Measurements from ENCODE around the gene SH3RF3. TPM values are rescaled to one million over a fixed set of nuclear protein-coding genes. Genes with fewer than 3 reads are reported as not detected.
"Not testable (repeated sequence)": the region's sequence is repeated elsewhere in the genome, so short reads cannot be mapped to it uniquely, and the experiment has no call there.

The SH3RF3 gene
- polyA plus RNA-seq, 1 of the 3 experiments (the other 2 are of a cell fraction) = 1.9 TPM

DNA sequence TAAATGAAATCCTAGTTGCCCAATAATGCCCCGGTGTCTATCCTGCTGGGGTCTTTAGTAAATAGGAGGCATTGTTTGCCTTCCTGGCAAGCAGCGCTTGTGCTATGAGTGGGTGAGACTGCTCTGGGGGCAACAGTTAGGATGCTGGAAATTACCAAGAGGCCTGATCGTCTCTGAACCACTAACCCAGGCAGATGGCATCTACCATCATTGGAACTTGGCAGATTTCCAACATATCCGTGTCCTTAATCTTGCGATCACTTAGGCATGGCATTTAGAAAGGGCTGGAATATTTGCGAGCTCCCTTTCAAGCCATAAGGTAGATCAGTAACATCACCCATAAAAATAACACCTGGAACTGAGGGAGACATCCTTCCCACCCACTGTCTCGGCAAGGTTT is 18.8 kb upstream of the SH3RF3 start:
- TF ChIP-seq EP300 (IDR thresholded peaks at IDR 0.05; ENCODE audit: borderline replicate concordance in 1 of 2, low read depth in 1 of 2, low read length in 1 of 2) = peak in 1 of 2 experiments; percentile 34; a peak in 1 of 4 replicates
- no peak for TF ChIP-seq SMC3 (IDR thresholded peaks at IDR 0.05; ENCODE audit: low read depth, low read length)
- peak; percentile 44; the same call in 1 of the 2 replicates for TF ChIP-seq GATA2 (CRISPR knock-in tag; IDR thresholded peaks at IDR 0.05)
- Histone ChIP-seq H3K9me2 (no peaks in the 10 kb centered on the region), H3K9me3 (no peaks in the 10 kb centered on the region), H3K4me2 (no peak overlapping the region), H2AFZ (ENCODE audit: low read depth) (no peak overlapping the region), H3K4me1 (ENCODE audit: control insufficient read depth in 1 of 2, insufficient read depth in 2 of 2, low read depth in 1 of 2, low read length in 1 of 2) (peaks cover 0 to 23% of the 10 kb centered on the region in 2 experiments; a peak in 2 of 4 replicates), H3K79me2 (ENCODE audit: insufficient read depth) (no peaks in the 10 kb centered on the region), H3K4me3 (ENCODE audit: low read depth in 2 of 2, low read length in 1 of 2) (no peak overlapping the region), H4K20me1 (ENCODE audit: insufficient read depth) (no peaks in the 10 kb centered on the region), H3K36me3 (replicated peaks in 1 of 2; ENCODE audit: control insufficient read depth in 1 of 2, insufficient read depth in 2 of 2, low read length in 1 of 2) (no peaks in the 10 kb centered on the region), H3K9ac (no peak overlapping the region), H3K27me3 (ENCODE audit: insufficient read depth) (no peaks in the 10 kb centered on the region), H3K27ac (ENCODE audit: low read depth in 2 of 2, low read length in 1 of 2) (no peak overlapping the region), H3F3A (replicated peaks; ENCODE audit: insufficient read depth) (no peaks in the 10 kb centered on the region)
- CTCF ChIA-PET = interaction anchor here (1.5 to 1.9 kb wide), 2 partner anchors 17 to 400 kb away, joined by 4 to 5 read pairs; no protein-coding TSS in a partner anchor
- POLR2A ChIA-PET = no interaction called here
- WGBS (ENCODE audit: low lambda C conversion rate) = 49% methylated on average over 7 of the region's 7 CpGs
- peak; percentile 59 for DNase-seq

DNA sequence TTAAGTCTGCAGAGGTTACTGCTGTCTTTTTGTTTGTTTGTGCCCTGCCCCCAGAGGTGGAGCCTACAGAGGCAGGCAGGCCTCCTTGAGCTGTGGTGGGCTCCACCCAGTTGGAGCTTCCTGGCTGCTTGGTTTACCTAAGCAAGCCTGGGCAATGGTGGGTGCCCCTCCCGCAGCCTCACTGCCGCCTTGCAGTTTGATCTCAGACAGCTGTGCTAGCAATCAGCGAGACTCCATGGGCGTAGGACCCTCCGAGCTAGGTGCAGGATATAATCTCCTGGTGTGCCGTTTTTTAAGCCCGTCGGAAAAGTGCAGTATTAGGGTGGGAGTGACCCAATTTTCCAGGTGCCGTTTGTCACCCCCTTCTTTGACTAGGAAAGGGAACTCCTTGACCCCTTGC is 11.8 kb upstream of the SH3RF3 start:
- H3K27me3 ChIP-seq (ENCODE audit: insufficient read depth); H3F3A ChIP-seq (replicated peaks; ENCODE audit: insufficient read depth); H2AFZ ChIP-seq (ENCODE audit: low read depth); POLR2A ChIA-PET; H3K4me2 ChIP-seq; H3K4me3 ChIP-seq (ENCODE audit: low read depth in 2 of 2, low read length in 1 of 2); DNase-seq; H3K36me3 ChIP-seq (replicated peaks in 1 of 2; ENCODE audit: control insufficient read depth in 1 of 2, insufficient read depth in 2 of 2, low read length in 1 of 2); H3K9ac ChIP-seq; H4K20me1 ChIP-seq (ENCODE audit: insufficient read depth); H3K27ac ChIP-seq (ENCODE audit: low read depth in 2 of 2, low read length in 1 of 2); CTCF ChIA-PET; H3K9me3 ChIP-seq; H3K4me1 ChIP-seq (ENCODE audit: control insufficient read depth in 1 of 2, insufficient read depth in 2 of 2, low read depth in 1 of 2, low read length in 1 of 2); H3K79me2 ChIP-seq (ENCODE audit: insufficient read depth); H3K9me2 ChIP-seq: not testable (repeated sequence)
- WGBS (ENCODE audit: low lambda C conversion rate) = 62% methylated on average over 8 of the region's 9 CpGs

DNA sequence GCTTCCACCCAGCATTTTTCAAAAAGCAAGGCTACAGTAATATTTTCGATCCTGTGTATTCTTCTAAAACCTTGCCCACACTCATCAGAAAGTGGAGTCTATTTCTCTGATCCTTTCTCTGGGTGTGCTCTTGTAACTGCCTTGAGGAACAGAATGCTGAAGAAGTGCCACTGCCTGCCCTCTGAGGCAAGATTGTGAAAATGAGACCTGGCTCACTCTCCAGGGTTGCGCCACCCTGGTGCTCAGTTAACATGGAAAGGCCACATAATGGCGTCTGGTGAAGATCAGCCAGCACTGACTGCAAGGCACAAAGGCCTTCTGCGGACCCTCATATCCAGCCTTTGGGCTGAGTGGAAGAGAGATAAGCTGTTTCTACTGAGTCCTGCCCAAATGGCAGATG is 11.2 kb upstream of the SH3RF3 start:
- Histone ChIP-seq H3K4me3 (ENCODE audit: low read depth in 2 of 2, low read length in 1 of 2) (no peak overlapping the region), H3K36me3 (replicated peaks in 1 of 2; ENCODE audit: control insufficient read depth in 1 of 2, insufficient read depth in 2 of 2, low read length in 1 of 2) (no peaks in the 10 kb centered on the region), H4K20me1 (ENCODE audit: insufficient read depth) (no peaks in the 10 kb centered on the region), H3K4me2 (no peak overlapping the region), H3F3A (replicated peaks; ENCODE audit: insufficient read depth) (no peaks in the 10 kb centered on the region), H3K9me3 (no peaks in the 10 kb centered on the region), H3K9me2 (no peaks in the 10 kb centered on the region), H3K79me2 (ENCODE audit: insufficient read depth) (no peaks in the 10 kb centered on the region), H3K9ac (no peak overlapping the region), H3K27ac (ENCODE audit: low read depth in 2 of 2, low read length in 1 of 2) (no peak overlapping the region), H3K4me1 (ENCODE audit: control insufficient read depth in 1 of 2, insufficient read depth in 2 of 2, low read depth in 1 of 2, low read length in 1 of 2) (no peaks in the 10 kb centered on the region), H2AFZ (ENCODE audit: low read depth) (no peak overlapping the region), H3K27me3 (ENCODE audit: insufficient read depth) (peaks cover 8% of the 10 kb centered on the region; the same call in 1 of the 2 replicates)
- TF ChIP-seq EZH2phosphoT487 (IDR thresholded peaks at IDR 0.05; ENCODE audit: borderline replicate concordance, low read depth) (no peak), JUND (IDR thresholded peaks at IDR 0.05) (no peak), GATA2 (CRISPR knock-in tag; IDR thresholded peaks at IDR 0.05) (no peak), TCF12 (IDR thresholded peaks at IDR 0.05) (no peak), RFX5 (IDR thresholded peaks at IDR 0.05; ENCODE audit: low read length) (no peak)
- TF ChIP-seq, protein P1, sequence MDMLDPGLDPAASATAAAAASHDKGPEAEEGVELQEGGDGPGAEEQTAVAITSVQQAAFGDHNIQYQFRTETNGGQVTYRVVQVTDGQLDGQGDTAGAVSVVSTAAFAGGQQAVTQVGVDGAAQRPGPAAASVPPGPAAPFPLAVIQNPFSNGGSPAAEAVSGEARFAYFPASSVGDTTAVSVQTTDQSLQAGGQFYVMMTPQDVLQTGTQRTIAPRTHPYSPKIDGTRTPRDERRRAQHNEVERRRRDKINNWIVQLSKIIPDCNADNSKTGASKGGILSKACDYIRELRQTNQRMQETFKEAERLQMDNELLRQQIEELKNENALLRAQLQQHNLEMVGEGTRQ (IDR thresholded peaks at IDR 0.05; ENCODE audit: borderline replicate concordance, low read depth, low read length) = no peak
- ChIA-PET CTCF (no interaction called here), POLR2A (no interaction called here)
- DNase-seq = no peak
- 71% methylated on average over 4 of the region's 4 CpGs for WGBS (ENCODE audit: low lambda C conversion rate)

All from SK-N-SH (cell line).